Liver (tissue), 9 donors: Measurements from ENCODE around the gene POGK. TPM values are rescaled to one million over a fixed set of nuclear protein-coding genes. Genes with fewer than 3 reads are reported as not detected.
A peak's percentile ranks its signal among the peaks of the same experiment; 100 is the strongest.

Source experiments
- DNase-seq: peaks from one replicate; pipeline ENCODE4 v3.0.0-alpha.2; 2017; ENCODE audit warnings: low spot score
- H3K27ac ChIP-seq, 2 donors: one replicate each; pipeline ENCODE4 v1.7.0; 2013; ENCODE audit warnings: inconsistent platforms in 2 of 2, low read length in 2 of 2, control low read depth in 1 of 2, low read depth in 1 of 2, mild to moderate bottlenecking in 1 of 2
- H3K27me3 ChIP-seq, 4 donors: one replicate each; pipeline versions ENCODE4 v1.6.1 to v1.7.0; 2013; ENCODE audit warnings: low read length in 3 of 4, inconsistent platforms in 1 of 4, mild to moderate bottlenecking in 1 of 4, moderate library complexity in 1 of 4; ENCODE audit not compliant: control insufficient read depth in 4 of 4, insufficient read depth in 4 of 4
- H3K36me3 ChIP-seq, 4 donors: one replicate each; pipeline versions ENCODE4 v1.6.1 to v1.7.0; 2013; ENCODE audit warnings: low read length in 3 of 4, mild to moderate bottlenecking in 3 of 4, low read depth in 1 of 4, moderate library complexity in 1 of 4; ENCODE audit not compliant: control insufficient read depth in 4 of 4, insufficient read depth in 3 of 4
- H3K4me1 ChIP-seq, 4 donors: one replicate each; pipeline versions ENCODE4 v1.6.1 to v1.7.0; 2013; ENCODE audit warnings: low read length in 3 of 4, mild to moderate bottlenecking in 3 of 4, moderate library complexity in 1 of 4; ENCODE audit not compliant: control insufficient read depth in 4 of 4, insufficient read depth in 4 of 4
- H3K4me3 ChIP-seq, 3 donors: one replicate each; pipeline versions ENCODE4 v1.6.1 to v1.7.0; 2013; ENCODE audit warnings: low read length in 3 of 3, control low read depth in 1 of 3, low read depth in 1 of 3, mild to moderate bottlenecking in 1 of 3
- H3K9ac ChIP-seq, 2 donors: one replicate each; pipeline ENCODE4 v1.7.0; 2013; ENCODE audit warnings: low read length in 2 of 2, mild to moderate bottlenecking in 2 of 2, moderate library complexity in 2 of 2, control low read depth in 1 of 2, low read depth in 1 of 2
- H3K9me3 ChIP-seq, 4 donors: one replicate each; pipeline versions ENCODE4 v1.6.1 to v1.7.0; 2013; ENCODE audit warnings: low read length in 3 of 4; ENCODE audit not compliant: control insufficient read depth in 4 of 4
- ATF3 ChIP-seq: IDR thresholded peaks from 2 replicates; pipeline ENCODE4 v1.6.1; 2016; ENCODE audit warnings: antibody characterized with exemption
- CTCF ChIP-seq: fragments of 150-350 bp; IDR thresholded peaks from 2 replicates; pipeline ENCODE4 v1.5.1; 2017; ENCODE audit warnings: improper control_type of control experiment, low read depth, low read length; ENCODE audit not compliant: missing input control
- EGR1 ChIP-seq, 2 donors: IDR thresholded peaks; 2 replicates each; pipeline ENCODE4 v1.6.1; 2016 to 2018; ENCODE audit warnings: antibody characterized with exemption in 2 of 2, low read depth in 2 of 2
- FOXA1 ChIP-seq: IDR thresholded peaks from 2 replicates; pipeline ENCODE4 v1.6.1; 2016; ENCODE audit warnings: antibody characterized with exemption
- FOXA2 ChIP-seq: IDR thresholded peaks from 2 replicates; pipeline ENCODE4 v1.6.1; 2016; ENCODE audit warnings: antibody characterized with exemption
- GABPA ChIP-seq, 2 donors: IDR thresholded peaks in 1 of 2; conservative IDR thresholded peaks in 1 of 2; 2 replicates each; pipeline ENCODE4 v1.6.1; 2016; ENCODE audit warnings: antibody characterized with exemption in 2 of 2, mild to moderate bottlenecking in 1 of 2, moderate library complexity in 1 of 2
- HNF4A ChIP-seq, 2 donors: conservative IDR thresholded peaks; 2 replicates each; pipeline ENCODE4 v1.6.1; 2016; ENCODE audit warnings: antibody characterized with exemption in 2 of 2, mild to moderate bottlenecking in 2 of 2
- HNF4G ChIP-seq: IDR thresholded peaks from 2 replicates; pipeline ENCODE4 v1.6.1; 2016; ENCODE audit warnings: antibody characterized with exemption
- JUND ChIP-seq, 2 donors: IDR thresholded peaks; 2 replicates each; pipeline ENCODE4 v1.6.1; 2016; ENCODE audit warnings: antibody characterized with exemption in 2 of 2
- MAX ChIP-seq: IDR thresholded peaks from 2 replicates; pipeline ENCODE4 v1.6.1; 2016; ENCODE audit warnings: antibody characterized with exemption
- NR2F2 ChIP-seq: IDR thresholded peaks from 2 replicates; pipeline ENCODE4 v1.6.1; 2016; ENCODE audit warnings: antibody characterized with exemption
- RAD21 ChIP-seq, 2 donors: IDR thresholded peaks; 2 replicates each; pipeline ENCODE4 v1.6.1; 2016; ENCODE audit warnings: antibody characterized with exemption in 2 of 2, mild to moderate bottlenecking in 2 of 2
- REST ChIP-seq: IDR thresholded peaks from 2 replicates; pipeline ENCODE4 v1.6.1; 2016; ENCODE audit warnings: antibody characterized with exemption, mild to moderate bottlenecking
- RXRA ChIP-seq, 2 donors: IDR thresholded peaks; 2 replicates each; pipeline ENCODE4 v1.6.1; 2017 to 2018; ENCODE audit warnings: antibody characterized with exemption in 2 of 2, mild to moderate bottlenecking in 1 of 2
- SP1 ChIP-seq: IDR thresholded peaks from 2 replicates; pipeline ENCODE4 v1.6.1; 2018; ENCODE audit warnings: antibody characterized with exemption, mild to moderate bottlenecking
- TAF1 ChIP-seq: conservative IDR thresholded peaks from 2 replicates; pipeline ENCODE4 v1.6.1; 2016; ENCODE audit warnings: antibody characterized with exemption, mild to moderate bottlenecking
- YY1 ChIP-seq: IDR thresholded peaks from 2 replicates; pipeline ENCODE4 v1.6.1; 2016; ENCODE audit warnings: antibody characterized with exemption, mild to moderate bottlenecking
- ZBTB33 ChIP-seq: IDR thresholded peaks from 2 replicates; pipeline ENCODE4 v1.6.1; 2016; ENCODE audit warnings: antibody characterized with exemption
- WGBS: extraction: QIAGEN DNeasy Blood & Tissue Kit; methylation state at CpG from one replicate; pipeline ENCODE4 v1.1.7; 2013; 5-methylcytosine and 5-hydroxymethylcytosine counted together
- polyA plus RNA-seq, 2 donors: library from polyadenylated mRNA; stranded (reverse) in 1 of 2; unstranded in 1 of 2; fragments of 200-250 nt in 1 of 2; fragments of >200 nt in 1 of 2; fragmentation: Nextera tagmentation in 1 of 2; extraction: Ambion mirVana in 1 of 2; gene quantifications; one replicate each; pipeline versions ENCODE4 v1.2.1 to v1.2.3, GENCODE V29; 2013 to 2015
- total RNA-seq, 2 donors: library from RNA; depleted of rRNA; stranded (reverse); fragments of >200 nt; gene quantifications; one replicate each; pipeline ENCODE4 v1.2.3, GENCODE V29; 2014
- donor health status: healthy.
- donor health status: healthy.
- donor health status: healthy.
- donor health status: healthy.
- donor health status: healthy.

Gene POGK
- total and polyA plus RNA-seq, 4 donors, result 4.2 to 14.1 (median 6.7) TPM

GRCh38 chr1:166875302-166875733 is 36.0 kb downstream of the POGK start:
- WGBS, result 20% methylated on average over 8 of the region's 8 CpGs

More at GRCh38 chr1:166875302-166875733, 36.0 kb downstream of the POGK start:
- H3K4me3 ChIP-seq, result peak overlapping the region; percentile 72 to 94 (median 94)
- no peak for TF ChIP-seq REST
- no peak for TF ChIP-seq MAX
- TF ChIP-seq EGR1 (IDR thresholded peaks at IDR 0.05; ENCODE audit: low read depth in 2 of 2), result no peak
- no peak for TF ChIP-seq GABPA (IDR thresholded peaks at IDR 0.05 in 1 of 2, conservative IDR thresholded peaks at IDR 0.05 in 1 of 2)
- TF ChIP-seq YY1, result no peak
- TF ChIP-seq FOXA2, result no peak
- no peak for TF ChIP-seq HNF4A (conservative IDR thresholded peaks at IDR 0.05)
- TF ChIP-seq FOXA1, result no peak
- no peak for TF ChIP-seq SP1
- TF ChIP-seq ZBTB33, result no peak
- no peak for TF ChIP-seq TAF1
- TF ChIP-seq NR2F2, result no peak
- TF ChIP-seq RAD21 (IDR thresholded peaks at IDR 0.05), result no peak
- no peak for TF ChIP-seq RXRA (IDR thresholded peaks at IDR 0.05)
- no peak for TF ChIP-seq ATF3
- TF ChIP-seq CTCF, result no peak
- TF ChIP-seq HNF4G, result no peak
- no peak for TF ChIP-seq JUND (IDR thresholded peaks at IDR 0.05)
- peak overlapping the region; percentile 93 to 98 for H3K27ac ChIP-seq
- peak overlapping the region; percentile 75 to 84 for H3K9ac ChIP-seq
- H3K36me3 ChIP-seq, result no peaks in the 10 kb centered on the region
- H3K27me3 ChIP-seq, result no peaks in the 10 kb centered on the region
- DNase-seq, result no peak
- peaks cover 6 to 61% (median 37%) of the 10 kb centered on the region in 4 donors for H3K4me1 ChIP-seq
- H3K9me3 ChIP-seq, result no peaks in the 10 kb centered on the region
